ENCODE results near the gene CCKAR. TPM values are rescaled to one million over a fixed set of nuclear protein-coding genes. Genes with fewer than 3 reads are reported as not detected.

The CCKAR gene
- total and polyA plus RNA-seq, 10 of the 15 experiments (the other 5 are each of a cell fraction or from before 2014, with no cell fraction given): not detected

DNA sequence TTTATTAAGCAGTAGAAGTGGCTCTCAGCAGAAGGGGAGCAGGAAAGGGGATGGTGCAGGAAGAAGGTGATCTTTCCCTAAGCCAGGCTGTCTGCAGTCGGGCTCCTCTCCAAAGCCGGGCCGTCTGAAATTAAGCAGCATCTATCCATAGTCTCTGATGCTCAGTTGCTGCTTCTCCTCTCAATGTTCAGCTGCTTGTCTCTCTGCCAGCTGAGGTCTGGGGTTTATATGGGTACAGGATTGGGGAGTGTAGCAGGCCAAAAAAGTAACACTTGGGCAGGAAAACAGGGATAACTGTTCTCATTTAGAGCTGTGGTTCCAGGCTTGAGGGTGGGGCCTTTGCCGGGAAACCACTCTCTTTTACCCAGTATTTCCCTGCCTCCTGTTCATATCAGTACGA lies 39.2 kb upstream of the CCKAR start (continued):
- TF ChIP-seq, protein P1, sequence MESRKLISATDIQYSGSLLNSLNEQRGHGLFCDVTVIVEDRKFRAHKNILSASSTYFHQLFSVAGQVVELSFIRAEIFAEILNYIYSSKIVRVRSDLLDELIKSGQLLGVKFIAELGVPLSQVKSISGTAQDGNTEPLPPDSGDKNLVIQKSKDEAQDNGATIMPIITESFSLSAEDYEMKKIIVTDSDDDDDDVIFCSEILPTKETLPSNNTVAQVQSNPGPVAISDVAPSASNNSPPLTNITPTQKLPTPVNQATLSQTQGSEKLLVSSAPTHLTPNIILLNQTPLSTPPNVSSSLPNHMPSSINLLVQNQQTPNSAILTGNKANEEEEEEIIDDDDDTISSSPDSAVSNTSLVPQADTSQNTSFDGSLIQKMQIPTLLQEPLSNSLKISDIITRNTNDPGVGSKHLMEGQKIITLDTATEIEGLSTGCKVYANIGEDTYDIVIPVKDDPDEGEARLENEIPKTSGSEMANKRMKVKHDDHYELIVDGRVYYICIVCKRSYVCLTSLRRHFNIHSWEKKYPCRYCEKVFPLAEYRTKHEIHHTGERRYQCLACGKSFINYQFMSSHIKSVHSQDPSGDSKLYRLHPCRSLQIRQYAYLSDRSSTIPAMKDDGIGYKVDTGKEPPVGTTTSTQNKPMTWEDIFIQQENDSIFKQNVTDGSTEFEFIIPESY (IDR thresholded peaks at IDR 0.05): no peak
- no peak for TF ChIP-seq IKZF1 (conservative IDR thresholded peaks at IDR 0.05)
- TF ChIP-seq SMARCA5 (IDR thresholded peaks at IDR 0.05): no peak
- no peak for TF ChIP-seq TCF12 (IDR thresholded peaks at IDR 0.05; ENCODE audit: low read depth, low read length)
- TF ChIP-seq PAX8 (IDR thresholded peaks at IDR 0.05): no peak
- TF ChIP-seq FOS (IDR thresholded peaks at IDR 0.05; ENCODE audit: borderline replicate concordance, extremely low read depth, insufficient read length): no peak
- no peak for TF ChIP-seq RELA (IDR thresholded peaks at IDR 0.05; ENCODE audit: borderline replicate concordance, partially characterized antibody)
- TF ChIP-seq SIX5 (IDR thresholded peaks at IDR 0.05; ENCODE audit: low read depth, low read length, severe bottlenecking): no peak

DNA sequence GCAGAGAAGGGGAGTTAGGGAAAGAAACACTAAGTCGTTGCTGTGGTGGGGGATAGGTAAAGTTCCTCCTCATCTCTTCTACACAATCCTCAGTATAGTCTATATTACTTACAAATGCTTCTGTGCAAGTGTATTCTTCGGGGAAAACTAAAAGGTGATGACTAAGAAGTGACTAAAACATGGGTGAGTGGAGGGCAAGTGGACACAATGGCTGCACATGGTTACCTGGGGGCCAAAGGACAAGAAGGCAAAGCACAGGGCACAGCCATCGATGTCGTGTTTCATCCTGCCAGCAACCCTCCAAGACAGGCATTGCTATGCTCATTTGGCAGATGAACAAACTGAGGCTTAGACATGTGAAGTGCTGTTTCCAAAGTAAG lies 35.5 kb upstream of the CCKAR start:
- H2AFZ ChIP-seq (ENCODE audit: control insufficient read depth, low read depth, low read length): no peak overlapping the region
- H3K27ac ChIP-seq (ENCODE audit: control insufficient read depth, insufficient read depth): no peak overlapping the region
- H3K36me3 ChIP-seq (ENCODE audit: control insufficient read depth in 2 of 2, insufficient read depth in 2 of 2, low read length in 1 of 2): no peaks in the 10 kb centered on the region
- POLR2A ChIA-PET: no interaction called here
- no TSS peak for BruUV-seq (replicated peaks)
- ATAC-seq: no peak
- no peak for FAIRE-seq
- SMC1A ChIA-PET (ENCODE audit: uncharacterized antibody, unreplicated experiment): no interaction called here
- no peak overlapping the region for H3K9ac ChIP-seq (ENCODE audit: control insufficient read depth, insufficient read depth, low read length)
- RAD21 ChIA-PET (ENCODE audit: unreplicated experiment): no interaction called here
- no peaks in the 10 kb centered on the region for H3K4me1 ChIP-seq (ENCODE audit: control insufficient read depth, insufficient read depth, low read length)
- H3K4me3 ChIP-seq: no peak overlapping the region
- in situ Hi-C loops (cut with MboI) (no loop called here), intact Hi-C loops (cut with micrococcal nuclease; ENCODE audit: unreplicated experiment) (no loop called here)
- H3K27me3 ChIP-seq (replicated peaks in 1 of 2; ENCODE audit: control insufficient read depth in 2 of 2, insufficient read depth in 2 of 2, low read length in 1 of 2): no peaks in the 10 kb centered on the region; a peak in 1 of 4 replicates
- CTCF ChIA-PET: interaction anchor here (1.6 kb wide), 1 partner anchor 13 kb away, joined by 4 read pairs; no protein-coding TSS in a partner anchor
- WGBS (ENCODE audit: insufficient coverage, insufficient replicate concordance, low lambda C conversion rate, missing lambda C conversion rate): 9% methylated on average over 4 of the region's 4 CpGs
- H3K4me2 ChIP-seq (ENCODE audit: control insufficient read depth, insufficient read depth): no peak overlapping the region
- H4K20me1 ChIP-seq (ENCODE audit: control insufficient read depth, insufficient read depth): no peaks in the 10 kb centered on the region
- H3K9me3 ChIP-seq (replicated peaks; ENCODE audit: control insufficient read depth, insufficient read depth, low read length): no peaks in the 10 kb centered on the region
- no peaks in the 10 kb centered on the region for H3K79me2 ChIP-seq (ENCODE audit: control insufficient read depth, insufficient read depth, low read length)
- no peak for DNase-seq (ENCODE audit: low read depth, low spot score)
- TF ChIP-seq SPI1 (IDR thresholded peaks at IDR 0.05; ENCODE audit: borderline replicate concordance, insufficient read depth, low read depth, low read length): no peak
- TF ChIP-seq, protein P2, sequence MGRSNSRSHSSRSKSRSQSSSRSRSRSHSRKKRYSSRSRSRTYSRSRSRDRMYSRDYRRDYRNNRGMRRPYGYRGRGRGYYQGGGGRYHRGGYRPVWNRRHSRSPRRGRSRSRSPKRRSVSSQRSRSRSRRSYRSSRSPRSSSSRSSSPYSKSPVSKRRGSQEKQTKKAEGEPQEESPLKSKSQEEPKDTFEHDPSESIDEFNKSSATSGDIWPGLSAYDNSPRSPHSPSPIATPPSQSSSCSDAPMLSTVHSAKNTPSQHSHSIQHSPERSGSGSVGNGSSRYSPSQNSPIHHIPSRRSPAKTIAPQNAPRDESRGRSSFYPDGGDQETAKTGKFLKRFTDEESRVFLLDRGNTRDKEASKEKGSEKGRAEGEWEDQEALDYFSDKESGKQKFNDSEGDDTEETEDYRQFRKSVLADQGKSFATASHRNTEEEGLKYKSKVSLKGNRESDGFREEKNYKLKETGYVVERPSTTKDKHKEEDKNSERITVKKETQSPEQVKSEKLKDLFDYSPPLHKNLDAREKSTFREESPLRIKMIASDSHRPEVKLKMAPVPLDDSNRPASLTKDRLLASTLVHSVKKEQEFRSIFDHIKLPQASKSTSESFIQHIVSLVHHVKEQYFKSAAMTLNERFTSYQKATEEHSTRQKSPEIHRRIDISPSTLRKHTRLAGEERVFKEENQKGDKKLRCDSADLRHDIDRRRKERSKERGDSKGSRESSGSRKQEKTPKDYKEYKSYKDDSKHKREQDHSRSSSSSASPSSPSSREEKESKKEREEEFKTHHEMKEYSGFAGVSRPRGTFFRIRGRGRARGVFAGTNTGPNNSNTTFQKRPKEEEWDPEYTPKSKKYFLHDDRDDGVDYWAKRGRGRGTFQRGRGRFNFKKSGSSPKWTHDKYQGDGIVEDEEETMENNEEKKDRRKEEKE (IDR thresholded peaks at IDR 0.05): no peak
- TF ChIP-seq TCF3 (IDR thresholded peaks at IDR 0.05; ENCODE audit: borderline replicate concordance, insufficient read depth, low read depth, low read length): no peak
- no peak for TF ChIP-seq IKZF2 (IDR thresholded peaks at IDR 0.05)
- TF ChIP-seq NFYA (IDR thresholded peaks at IDR 0.05; ENCODE audit: borderline replicate concordance, low read depth, low read length): no peak
- TF ChIP-seq TARDBP (IDR thresholded peaks at IDR 0.05; ENCODE audit: borderline replicate concordance): no peak
- no peak for TF ChIP-seq IRF4 (IDR thresholded peaks at IDR 0.05; ENCODE audit: low read depth, low read length)
- TF ChIP-seq ZNF274 (IDR thresholded peaks at IDR 0.05; ENCODE audit: insufficient read depth, insufficient read length): no peak
- no peak for TF ChIP-seq IKZF1 (conservative IDR thresholded peaks at IDR 0.05)
- TF ChIP-seq RAD21 (IDR thresholded peaks at IDR 0.05; ENCODE audit: insufficient read depth, low read depth, low read length): no peak

All from GM12878 (cell line).